ENCODE measurements around the gene VPS33B. TPM values are rescaled to one million over a fixed set of nuclear protein-coding genes. Genes with fewer than 3 reads are reported as not detected.

Gene VPS33B
- total RNA-seq, 1 experiment from 2014 or later: 16.3 TPM

GRCh38 chr15:90967206-90967605 lies 55.2 kb downstream of the VPS33B start:
- Histone ChIP-seq H3K27ac (ENCODE audit: insufficient read length, low read depth, low read length) (no peak overlapping the region), H2AK5ac (ENCODE audit: insufficient read length, low read length) (no peak overlapping the region), H3K56ac (ENCODE audit: insufficient read length, low read depth, low read length) (no peak overlapping the region), H2BK5ac (ENCODE audit: insufficient read length, low read length) (no peak overlapping the region), H3T11ph (ENCODE audit: low read length) (no peak overlapping the region), H3K18ac (ENCODE audit: insufficient read length, low read depth, low read length) (no peak overlapping the region), H3K14ac (ENCODE audit: insufficient read depth, low read length) (no peak overlapping the region), H2BK20ac (ENCODE audit: low read depth, low read length, poor library complexity, severe bottlenecking) (no peak overlapping the region), H3K9me3 (ENCODE audit: control insufficient read depth, low read depth, low read length) (no peaks in the 10 kb centered on the region), H4K91ac (ENCODE audit: insufficient read length, low read depth, low read length) (no peak overlapping the region), H3K23ac (ENCODE audit: insufficient read length, low read depth, low read length) (no peak overlapping the region), H3K4ac (ENCODE audit: low read depth, low read length) (no peak overlapping the region), H4K8ac (replicated peaks; ENCODE audit: insufficient read length, low read depth, low read length) (no peak overlapping the region), H2BK12ac (ENCODE audit: insufficient read length, low read depth, low read length) (no peak overlapping the region), H3K79me1 (ENCODE audit: insufficient read depth, low read depth, low read length, poor library complexity, severe bottlenecking) (no peaks in the 10 kb centered on the region), H4K20me1 (ENCODE audit: control insufficient read depth, insufficient read depth, insufficient read length) (no peaks in the 10 kb centered on the region), H3K23me2 (ENCODE audit: insufficient read length, low read depth, low read length, poor library complexity, severe bottlenecking) (no peaks in the 10 kb centered on the region), H2BK120ac (ENCODE audit: low read depth, low read length, poor library complexity, severe bottlenecking) (no peak overlapping the region), H3K27me3 (ENCODE audit: insufficient read depth, low read length) (no peaks in the 10 kb centered on the region), H2AFZ (ENCODE audit: low read length) (no peak overlapping the region), H3K9ac (ENCODE audit: extremely low read depth, insufficient read length, low read length) (no peak overlapping the region), H2BK15ac (ENCODE audit: low read depth, low read length) (no peak overlapping the region), H4K5ac (ENCODE audit: insufficient read length, low read depth, low read length) (no peak overlapping the region), H3K4me2 (ENCODE audit: insufficient read depth, insufficient read length, low read length) (no peak overlapping the region), H3K4me1 (ENCODE audit: insufficient read depth, low read length) (no peaks in the 10 kb centered on the region), H3K79me2 (ENCODE audit: insufficient read depth, low read length) (no peaks in the 10 kb centered on the region)
- no peaks in the 10 kb centered on the region for H3K4me1 Mint-ChIP-seq
- peak overlapping the region in 2 of 3 experiments; percentile 55 to 68; a peak in 1 of 7 replicates for H3K27ac Mint-ChIP-seq
- WGBS (ENCODE audit: extremely low coverage, insufficient read length, low lambda C conversion rate): no CpG with 5 or more reads among the region's 5 CpGs
- H3K36me3 Mint-ChIP-seq (ENCODE audit: insufficient read depth in 1 of 3, low read depth in 3 of 3): peaks cover 33 to 83% (median 78%) of the 10 kb centered on the region in 3 experiments
- no peaks in the 10 kb centered on the region for H3K27me3 Mint-ChIP-seq (ENCODE audit: low read depth)
- no peak for TF ChIP-seq CTCF (conservative IDR thresholded peaks at IDR 0.05)
- DNase-seq: no peak
- no peak overlapping the region for H3K4me3 Mint-ChIP-seq
- H3K9me3 Mint-ChIP-seq: no peaks in the 10 kb centered on the region

Data from H9 (cell line).